ENCODE results near the gene MTSS2. TPM values are rescaled to one million over a fixed set of nuclear protein-coding genes. Genes with fewer than 3 reads are reported as not detected.

Gene MTSS2
- polyA plus RNA-seq, 1 donor from 2014 or later = 20.4 TPM

DNA sequence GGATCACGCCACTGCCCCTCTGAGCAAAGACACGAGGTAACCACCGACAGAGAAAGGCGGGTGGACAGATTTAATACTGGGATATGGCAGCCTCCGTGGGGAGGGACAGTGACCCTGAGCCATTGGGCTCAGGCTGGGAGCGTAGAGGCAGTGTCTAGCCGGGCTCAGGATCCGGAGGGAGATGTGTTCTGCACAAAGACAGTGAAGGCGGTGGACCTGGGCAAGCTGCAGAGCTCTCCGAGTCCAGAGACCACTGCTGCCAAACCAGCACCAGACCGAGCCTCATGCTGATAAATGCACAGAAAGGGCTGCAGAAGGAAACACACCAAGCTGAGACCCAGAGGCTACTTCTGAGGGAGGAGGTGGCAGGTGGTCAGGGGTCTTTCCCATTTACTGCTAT, 26.5 kb upstream of the MTSS2 start:
- Histone ChIP-seq H3K9me3 (ENCODE audit: low read length) (no peaks in the 10 kb centered on the region), H3K9ac (ENCODE audit: low read length) (no peak overlapping the region), H3K4me3 (ENCODE audit: low read length) (no peak overlapping the region), H3K4me2 (ENCODE audit: low read length) (no peak overlapping the region), H3K9me2 (ENCODE audit: insufficient read depth, low read length) (no peaks in the 10 kb centered on the region), H3K27me3 (ENCODE audit: insufficient read depth, low read depth, low read length) (no peaks in the 10 kb centered on the region), H3K27ac (ENCODE audit: low read length) (no peak overlapping the region), H3K79me2 (replicated peaks; ENCODE audit: insufficient read depth, low read length) (no peaks in the 10 kb centered on the region), H2AFZ (ENCODE audit: low read depth, low read length) (no peak overlapping the region), H3K36me3 (ENCODE audit: insufficient read depth, low read length) (no peaks in the 10 kb centered on the region), H3F3A (ENCODE audit: insufficient read depth, low read length, poor library complexity, severe bottlenecking) (no peaks in the 10 kb centered on the region), H4K20me1 (ENCODE audit: insufficient read depth) (no peaks in the 10 kb centered on the region)
- TF ChIP-seq MXI1 (conservative IDR thresholded peaks at IDR 0.05; ENCODE audit: poor library complexity, severe bottlenecking) = no peak
- TF ChIP-seq TAF1 (IDR thresholded peaks at IDR 0.05; ENCODE audit: low read depth) = no peak
- no peak for TF ChIP-seq EP300 (conservative IDR thresholded peaks at IDR 0.05; ENCODE audit: poor library complexity, severe bottlenecking)
- TF ChIP-seq, protein P1, sequence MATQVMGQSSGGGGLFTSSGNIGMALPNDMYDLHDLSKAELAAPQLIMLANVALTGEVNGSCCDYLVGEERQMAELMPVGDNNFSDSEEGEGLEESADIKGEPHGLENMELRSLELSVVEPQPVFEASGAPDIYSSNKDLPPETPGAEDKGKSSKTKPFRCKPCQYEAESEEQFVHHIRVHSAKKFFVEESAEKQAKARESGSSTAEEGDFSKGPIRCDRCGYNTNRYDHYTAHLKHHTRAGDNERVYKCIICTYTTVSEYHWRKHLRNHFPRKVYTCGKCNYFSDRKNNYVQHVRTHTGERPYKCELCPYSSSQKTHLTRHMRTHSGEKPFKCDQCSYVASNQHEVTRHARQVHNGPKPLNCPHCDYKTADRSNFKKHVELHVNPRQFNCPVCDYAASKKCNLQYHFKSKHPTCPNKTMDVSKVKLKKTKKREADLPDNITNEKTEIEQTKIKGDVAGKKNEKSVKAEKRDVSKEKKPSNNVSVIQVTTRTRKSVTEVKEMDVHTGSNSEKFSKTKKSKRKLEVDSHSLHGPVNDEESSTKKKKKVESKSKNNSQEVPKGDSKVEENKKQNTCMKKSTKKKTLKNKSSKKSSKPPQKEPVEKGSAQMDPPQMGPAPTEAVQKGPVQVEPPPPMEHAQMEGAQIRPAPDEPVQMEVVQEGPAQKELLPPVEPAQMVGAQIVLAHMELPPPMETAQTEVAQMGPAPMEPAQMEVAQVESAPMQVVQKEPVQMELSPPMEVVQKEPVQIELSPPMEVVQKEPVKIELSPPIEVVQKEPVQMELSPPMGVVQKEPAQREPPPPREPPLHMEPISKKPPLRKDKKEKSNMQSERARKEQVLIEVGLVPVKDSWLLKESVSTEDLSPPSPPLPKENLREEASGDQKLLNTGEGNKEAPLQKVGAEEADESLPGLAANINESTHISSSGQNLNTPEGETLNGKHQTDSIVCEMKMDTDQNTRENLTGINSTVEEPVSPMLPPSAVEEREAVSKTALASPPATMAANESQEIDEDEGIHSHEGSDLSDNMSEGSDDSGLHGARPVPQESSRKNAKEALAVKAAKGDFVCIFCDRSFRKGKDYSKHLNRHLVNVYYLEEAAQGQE (IDR thresholded peaks at IDR 0.05; ENCODE audit: borderline replicate concordance) = no peak
- no peak for TF ChIP-seq RAD21 (conservative IDR thresholded peaks at IDR 0.05)
- TF ChIP-seq SMC3 (conservative IDR thresholded peaks at IDR 0.05; ENCODE audit: poor library complexity) = no peak
- no peak for TF ChIP-seq POLR2AphosphoS5 (IDR thresholded peaks at IDR 0.05)
- TF ChIP-seq EZH2 (IDR thresholded peaks at IDR 0.05; ENCODE audit: borderline replicate concordance, insufficient read depth, low read length, poor library complexity, severe bottlenecking) = no peak
- TF ChIP-seq, protein P2, sequence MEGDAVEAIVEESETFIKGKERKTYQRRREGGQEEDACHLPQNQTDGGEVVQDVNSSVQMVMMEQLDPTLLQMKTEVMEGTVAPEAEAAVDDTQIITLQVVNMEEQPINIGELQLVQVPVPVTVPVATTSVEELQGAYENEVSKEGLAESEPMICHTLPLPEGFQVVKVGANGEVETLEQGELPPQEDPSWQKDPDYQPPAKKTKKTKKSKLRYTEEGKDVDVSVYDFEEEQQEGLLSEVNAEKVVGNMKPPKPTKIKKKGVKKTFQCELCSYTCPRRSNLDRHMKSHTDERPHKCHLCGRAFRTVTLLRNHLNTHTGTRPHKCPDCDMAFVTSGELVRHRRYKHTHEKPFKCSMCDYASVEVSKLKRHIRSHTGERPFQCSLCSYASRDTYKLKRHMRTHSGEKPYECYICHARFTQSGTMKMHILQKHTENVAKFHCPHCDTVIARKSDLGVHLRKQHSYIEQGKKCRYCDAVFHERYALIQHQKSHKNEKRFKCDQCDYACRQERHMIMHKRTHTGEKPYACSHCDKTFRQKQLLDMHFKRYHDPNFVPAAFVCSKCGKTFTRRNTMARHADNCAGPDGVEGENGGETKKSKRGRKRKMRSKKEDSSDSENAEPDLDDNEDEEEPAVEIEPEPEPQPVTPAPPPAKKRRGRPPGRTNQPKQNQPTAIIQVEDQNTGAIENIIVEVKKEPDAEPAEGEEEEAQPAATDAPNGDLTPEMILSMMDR (IDR thresholded peaks at IDR 0.05; ENCODE audit: poor library complexity, severe bottlenecking) = no peak

DNA sequence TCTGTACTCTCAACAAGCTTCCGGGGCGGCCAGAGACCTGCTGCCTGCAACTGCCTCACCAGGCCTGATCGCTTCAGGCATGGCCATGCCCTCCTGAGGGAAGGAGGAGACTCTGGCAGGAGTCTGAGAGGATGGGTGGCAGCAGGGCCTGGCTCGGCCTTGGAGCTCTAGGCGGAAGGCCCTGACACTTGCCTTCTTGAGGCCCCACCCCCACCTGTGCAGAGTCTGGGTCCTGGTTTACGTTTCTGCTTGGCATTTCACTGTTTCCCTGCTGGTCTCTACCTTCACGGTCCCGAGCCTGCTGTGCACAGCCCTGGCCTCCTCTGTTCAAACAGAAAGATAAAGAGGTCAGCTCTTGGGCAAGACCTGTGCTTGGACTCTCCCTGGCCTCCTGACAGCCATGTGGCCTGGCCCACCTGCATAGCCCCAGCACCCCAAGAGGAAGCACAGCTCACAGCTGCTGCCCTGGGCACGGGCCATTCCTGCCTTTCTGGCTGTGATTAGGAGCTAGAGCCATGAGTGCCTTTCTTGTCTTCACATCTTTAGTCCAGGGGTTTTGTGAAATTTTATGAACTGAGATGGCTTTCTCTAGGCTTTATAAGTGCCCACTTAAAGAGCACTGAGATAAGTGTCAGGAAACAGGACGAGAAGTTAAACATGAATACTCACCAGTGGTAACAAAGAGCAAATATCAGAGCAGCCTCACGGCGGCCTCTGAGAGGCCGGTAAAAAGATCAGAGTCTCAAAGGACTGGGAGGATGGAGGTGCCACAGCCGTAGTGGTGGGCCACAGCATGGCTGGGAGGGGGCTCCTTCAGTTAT, 25.6 kb upstream of the MTSS2 start:
- Histone ChIP-seq H3K9ac (ENCODE audit: low read length) (no peak overlapping the region), H3K9me3 (ENCODE audit: low read length) (no peaks in the 10 kb centered on the region), H3K79me2 (replicated peaks; ENCODE audit: insufficient read depth, low read length) (no peaks in the 10 kb centered on the region), H3K4me2 (ENCODE audit: low read length) (no peak overlapping the region), H3K36me3 (ENCODE audit: insufficient read depth, low read length) (no peaks in the 10 kb centered on the region), H3K27ac (ENCODE audit: low read length) (no peak overlapping the region), H3K9me2 (ENCODE audit: insufficient read depth, low read length) (no peaks in the 10 kb centered on the region), H3K27me3 (ENCODE audit: insufficient read depth, low read depth, low read length) (no peaks in the 10 kb centered on the region), H4K20me1 (ENCODE audit: insufficient read depth) (no peaks in the 10 kb centered on the region), H3K4me3 (ENCODE audit: low read length) (no peak overlapping the region), H2AFZ (ENCODE audit: low read depth, low read length) (no peak overlapping the region), H3F3A (ENCODE audit: insufficient read depth, low read length, poor library complexity, severe bottlenecking) (no peaks in the 10 kb centered on the region)
- TF ChIP-seq TAF1 (IDR thresholded peaks at IDR 0.05; ENCODE audit: low read depth) (no peak), EP300 (conservative IDR thresholded peaks at IDR 0.05; ENCODE audit: poor library complexity, severe bottlenecking) (no peak), RAD21 (conservative IDR thresholded peaks at IDR 0.05) (no peak), SMC3 (conservative IDR thresholded peaks at IDR 0.05; ENCODE audit: poor library complexity) (no peak), MXI1 (conservative IDR thresholded peaks at IDR 0.05; ENCODE audit: poor library complexity, severe bottlenecking) (no peak), POLR2AphosphoS5 (IDR thresholded peaks at IDR 0.05) (no peak), EZH2 (IDR thresholded peaks at IDR 0.05; ENCODE audit: borderline replicate concordance, insufficient read depth, low read length, poor library complexity, severe bottlenecking) (no peak)
- TF ChIP-seq, protein P1 (IDR thresholded peaks at IDR 0.05; ENCODE audit: borderline replicate concordance) = no peak
- TF ChIP-seq, protein P2 (IDR thresholded peaks at IDR 0.05; ENCODE audit: poor library complexity, severe bottlenecking) = no peak
